GM18505 (cell line): ENCODE data around the gene NAA40.

Source experiments
- ATAC-seq: cut with Tn5 transposase; IDR thresholded peaks from one replicate; pipeline ENCODE4 v1.9.1; 2021; ENCODE audit not compliant: unreplicated experiment
- POLR2A ChIP-seq: IDR thresholded peaks from 4 replicates; pipeline ENCODE4 v1.6.1; 2011; ENCODE audit warnings: borderline replicate concordance; ENCODE audit not compliant: insufficient read depth, insufficient read length; ENCODE audit errors: extremely low read depth

NAA40 gene

GRCh38 chr11:63908631-63909401 is 30.0 kb upstream of the NAA40 start:
- no peak for TF ChIP-seq POLR2A

GRCh38 chr11:63909591-63910506 is 29.0 kb upstream of the NAA40 start:
- no peak for ATAC-seq
- no peak for TF ChIP-seq POLR2A

More at GRCh38 chr11:63908631-63909401, 30.0 kb upstream of the NAA40 start:
- ATAC-seq = no peak

- TF ChIP-seq POLR2A = no peak
- ATAC-seq = no peak
These were observed 28.1 kb upstream of the NAA40 start for GRCh38 chr11:63910675-63911074.

- ATAC-seq = no peak
- no peak for TF ChIP-seq POLR2A
These were observed 27.4 kb upstream of the NAA40 start for GRCh38 chr11:63911440-63911839.

GRCh38 chr11:63911876-63912275 is 26.9 kb upstream of the NAA40 start:
- no peak for TF ChIP-seq POLR2A
- no peak for ATAC-seq

GRCh38 chr11:63912678-63913077 is 26.1 kb upstream of the NAA40 start:
- ATAC-seq = no peak
- no peak for TF ChIP-seq POLR2A

GRCh38 chr11:63913866-63914830 is 24.7 kb upstream of the NAA40 start:
- no peak for TF ChIP-seq POLR2A
- ATAC-seq = no peak

- no peak for TF ChIP-seq POLR2A
- ATAC-seq = no peak
These were observed 23.7 kb upstream of the NAA40 start for GRCh38 chr11:63914896-63915691.

GRCh38 chr11:63915961-63916836 is 22.6 kb upstream of the NAA40 start:
- no peak for TF ChIP-seq POLR2A
- ATAC-seq = no peak

GRCh38 chr11:63916837-63917691 is 21.7 kb upstream of the NAA40 start, which contains the start of gene RCOR2:
TSS of gene RCOR2 (minus strand) at chr11:63917164. CDS start at chr11:63916456, 708 bp downstream.
- no peak for TF ChIP-seq POLR2A
- no peak for ATAC-seq
